ENCODE results near the gene HDAC4. TPM values are rescaled to one million over a fixed set of nuclear protein-coding genes. Genes with fewer than 3 reads are reported as not detected.

The HDAC4 gene
- total RNA-seq, 1 donor from 2014 or later, result 76.6 TPM

- DNase-seq (ENCODE audit: extremely low spot score in 2 of 2), result no peak
- no peaks in the 10 kb centered on the region for H3K9me3 ChIP-seq
- H3K4me1 ChIP-seq, result no peaks in the 10 kb centered on the region
- H3K36me3 ChIP-seq, result peaks cover 0 to 73% of the 10 kb centered on the region in 2 donors
- H3K27me3 ChIP-seq, result no peaks in the 10 kb centered on the region
- no peak overlapping the region for H3K27ac ChIP-seq
- intact Hi-C loops (cut with DNase I), result no loop called here
- H3K4me3 ChIP-seq, result no peak overlapping the region
- TF ChIP-seq POLR2AphosphoS5 (IDR thresholded peaks at IDR 0.05; ENCODE audit: insufficient read depth in 1 of 2, low read depth in 1 of 2) (no peak), POLR2A (IDR thresholded peaks at IDR 0.05) (no peak), CTCF (IDR thresholded peaks at IDR 0.05) (no peak)
Measured at GRCh38 chr2:239137165-239137897, 263.5 kb downstream of the HDAC4 start.

GRCh38 chr2:239136762-239137161 lies 264.1 kb downstream of the HDAC4 start:
- Histone ChIP-seq H3K4me1 (no peaks in the 10 kb centered on the region), H3K27me3 (no peaks in the 10 kb centered on the region), H3K4me3 (no peak overlapping the region), H3K27ac (no peak overlapping the region), H3K9me3 (no peaks in the 10 kb centered on the region), H3K36me3 (peaks cover 0 to 78% of the 10 kb centered on the region in 2 donors)
- TF ChIP-seq CTCF (IDR thresholded peaks at IDR 0.05) (no peak), POLR2A (IDR thresholded peaks at IDR 0.05) (no peak)
- intact Hi-C loops (cut with DNase I), result no loop called here
- DNase-seq (ENCODE audit: extremely low spot score in 2 of 2), result no peak

GRCh38 chr2:239136203-239136602 lies 264.6 kb downstream of the HDAC4 start:
- intact Hi-C loops (cut with DNase I), result no loop called here
- H3K27me3 ChIP-seq, result no peaks in the 10 kb centered on the region
- H3K27ac ChIP-seq, result no peak overlapping the region
- no peaks in the 10 kb centered on the region for H3K9me3 ChIP-seq
- no peak for DNase-seq (ENCODE audit: extremely low spot score in 2 of 2)
- TF ChIP-seq POLR2A (IDR thresholded peaks at IDR 0.05) (no peak), POLR2AphosphoS5 (IDR thresholded peaks at IDR 0.05; ENCODE audit: insufficient read depth in 1 of 2, low read depth in 1 of 2) (no peak), CTCF (IDR thresholded peaks at IDR 0.05) (no peak)
- no peak overlapping the region for H3K4me3 ChIP-seq
- H3K36me3 ChIP-seq, result peaks cover 0 to 80% of the 10 kb centered on the region in 2 donors
- no peaks in the 10 kb centered on the region for H3K4me1 ChIP-seq

- no peak for DNase-seq (ENCODE audit: extremely low spot score in 2 of 2)
- no peak for TF ChIP-seq CTCF (IDR thresholded peaks at IDR 0.05)
- Histone ChIP-seq H3K4me1 (no peaks in the 10 kb centered on the region), H3K4me3 (no peak overlapping the region), H3K27ac (no peak overlapping the region), H3K9me3 (no peaks in the 10 kb centered on the region), H3K27me3 (no peaks in the 10 kb centered on the region), H3K36me3 (peaks cover 0 to 75% of the 10 kb centered on the region in 2 donors)
- intact Hi-C loops (cut with DNase I), result no loop called here
Measured at GRCh38 chr2:239135531-239135930, 265.3 kb downstream of the HDAC4 start.

GRCh38 chr2:239133945-239134570 lies 266.8 kb downstream of the HDAC4 start:
- H3K36me3 ChIP-seq, result peaks cover 0 to 69% of the 10 kb centered on the region in 2 donors
- TF ChIP-seq POLR2A (IDR thresholded peaks at IDR 0.05) (no peak), POLR2AphosphoS5 (IDR thresholded peaks at IDR 0.05; ENCODE audit: insufficient read depth in 1 of 2, low read depth in 1 of 2) (no peak), CTCF (IDR thresholded peaks at IDR 0.05) (no peak)
- intact Hi-C loops (cut with DNase I), result no loop called here
- no peaks in the 10 kb centered on the region for H3K4me1 ChIP-seq
- no peak overlapping the region for H3K27ac ChIP-seq
- no peaks in the 10 kb centered on the region for H3K27me3 ChIP-seq
- H3K9me3 ChIP-seq, result no peaks in the 10 kb centered on the region
- no peak overlapping the region for H3K4me3 ChIP-seq
- no peak for DNase-seq (ENCODE audit: extremely low spot score in 2 of 2)
